HepG2 (cell line): ENCODE results near the gene PCNA. TPM values are rescaled to one million over a fixed set of nuclear protein-coding genes. Genes with fewer than 3 reads are reported as not detected.

ENCODE experiments used
- ATF7 ChIP-seq, 2 experiments: fragments of 450-650 bp in 1 of 2; sonication (generic) in 1 of 2; formaldehyde crosslinking in 1 of 2; IDR thresholded peaks; 2 replicates each; pipeline versions ENCODE4 v1.4.0 to v1.6.1; 2016 to 2020; ENCODE audit warnings: antibody characterized with exemption in 1 of 2, mild to moderate bottlenecking in 1 of 2, missing genetic modification reagents in 1 of 2
- GABPB1 ChIP-seq: IDR thresholded peaks from 2 replicates; pipeline ENCODE4 v1.6.1; 2016; ENCODE audit warnings: mild to moderate bottlenecking, missing genetic modification reagents, moderate library complexity, missing compliant biosample characterization
- HINFP ChIP-seq: sonication (generic); formaldehyde crosslinking; IDR thresholded peaks from 2 replicates; pipeline ENCODE4 v1.4.0; 2020; ENCODE audit warnings: low read depth, mild to moderate bottlenecking, missing genetic modification reagents
- HMGXB4 ChIP-seq, 2 experiments: sonication (generic) in 1 of 2; formaldehyde crosslinking in 1 of 2; IDR thresholded peaks; 2 replicates each; pipeline versions ENCODE4 v1.4.0 to v1.6.1; 2018 to 2020; ENCODE audit warnings: missing genetic modification reagents in 2 of 2, borderline replicate concordance in 1 of 2, low read depth in 1 of 2, mild to moderate bottlenecking in 1 of 2, missing biosample characterization in 1 of 2
- HNF1A ChIP-seq, 2 experiments: sonication (generic) in 1 of 2; formaldehyde crosslinking in 1 of 2; IDR thresholded peaks; 2 replicates each; pipeline versions ENCODE4 v1.4.0 to v1.6.1; 2016 to 2020; ENCODE audit warnings: borderline replicate concordance in 1 of 2, low read depth in 1 of 2, mild to moderate bottlenecking in 1 of 2, missing genetic modification reagents in 1 of 2
- HNRNPLL ChIP-seq: fragments of 200-400 bp; formaldehyde crosslinking; IDR thresholded peaks from 2 replicates; pipeline ENCODE4 v1.6.1; 2017; ENCODE audit warnings: mild to moderate bottlenecking, low read depth, low read length; ENCODE audit not compliant: poor library complexity, severe bottlenecking
- PRMT3 ChIP-seq: sonication (generic); formaldehyde crosslinking; IDR thresholded peaks from 2 replicates; pipeline ENCODE4 v1.8.1; 2022; ENCODE audit warnings: low read depth, mild to moderate bottlenecking, moderate library complexity, missing genetic modification reagents, borderline replicate concordance
- RFX5 ChIP-seq: IDR thresholded peaks from 2 replicates; pipeline ENCODE4 v1.6.1; 2011; ENCODE audit warnings: low read depth, low read length, improper control_type of control experiment
- RORA ChIP-seq: sonication (generic); formaldehyde crosslinking; IDR thresholded peaks from 2 replicates; pipeline ENCODE4 v1.5.0; 2020; ENCODE audit warnings: mild to moderate bottlenecking, missing genetic modification reagents, moderate library complexity
- TBP ChIP-seq: sonication (generic); formaldehyde crosslinking; IDR thresholded peaks from 2 replicates; pipeline ENCODE4 v1.5.0; 2020; ENCODE audit warnings: missing genetic modification reagents
- TBX2 ChIP-seq: sonication (generic); formaldehyde crosslinking; IDR thresholded peaks from 2 replicates; pipeline ENCODE4 v1.5.0; 2020; ENCODE audit warnings: missing genetic modification reagents, mild to moderate bottlenecking, borderline replicate concordance
- TGIF2 ChIP-seq: IDR thresholded peaks from 2 replicates; pipeline ENCODE4 v1.6.1; 2016; ENCODE audit warnings: control low read depth, missing compliant biosample characterization
- ZNF556 ChIP-seq: sonication (generic); formaldehyde crosslinking; IDR thresholded peaks from 2 replicates; pipeline ENCODE4 v1.4.0; 2020; ENCODE audit warnings: mild to moderate bottlenecking, missing genetic modification reagents, borderline replicate concordance
- ZNF619 ChIP-seq: sonication (generic); formaldehyde crosslinking; IDR thresholded peaks from 2 replicates; pipeline ENCODE4 v1.4.0; 2020; ENCODE audit warnings: mild to moderate bottlenecking, missing genetic modification reagents
- polyA plus RNA-seq, 8 experiments: library from polyadenylated mRNA; depleted of rRNA in 3 of 8; stranded (reverse) in 7 of 8; unstranded in 1 of 8; fragments of >200 nt; fragmentation: Illumina TruSeq in 4 of 8; extraction: Trizol in 4 of 8; gene quantifications; 2 replicates each; pipeline versions ENCODE4 v1.2.1 to v1.2.3, GENCODE V29; 2011 to 2016; ENCODE audit warnings: low read depth in 4 of 8, missing spikeins in 1 of 8, mixed read lengths in 1 of 8; ENCODE audit not compliant: insufficient read depth in 1 of 8
- total RNA-seq, 5 experiments: library from RNA; depleted of rRNA; stranded (reverse); fragments of >200 nt; fragmentation: Illumina TruSeq; extraction: Trizol; gene quantifications; 2 replicates each; pipeline ENCODE4 v1.2.3, GENCODE V29; 2016; ENCODE audit warnings: low read depth in 1 of 5

Gene PCNA
- total and polyA plus RNA-seq, 2 of the 13 experiments (the other 11 are each of a cell fraction or from before 2014, with no cell fraction given): 229 to 655 TPM

- no peak for TF ChIP-seq HNF1A (IDR thresholded peaks at IDR 0.05; ENCODE audit: low read depth)
- peak; percentile 73; the same call in 1 of the 2 replicates for TF ChIP-seq HNF1A (CRISPR knock-in tag; IDR thresholded peaks at IDR 0.05; ENCODE audit: borderline replicate concordance)
- TF ChIP-seq TBX2 (CRISPR knock-in tag): peak; percentile 98
- peak; percentile 88 for TF ChIP-seq GABPB1 (CRISPR knock-in tag)
- peak; percentile 60 to 62 for TF ChIP-seq HMGXB4 (CRISPR knock-in tag; IDR thresholded peaks at IDR 0.05; ENCODE audit: borderline replicate concordance in 1 of 2, low read depth in 1 of 2)
- TF ChIP-seq TBP (CRISPR knock-in tag): no peak; the same call in 1 of the 2 replicates
- TF ChIP-seq PRMT3 (CRISPR knock-in tag): peak; percentile 99
- TF ChIP-seq ZNF556: peak; percentile 93; the same call in 1 of the 2 replicates
- TF ChIP-seq HINFP (CRISPR knock-in tag): peak; percentile 96
- peak; percentile 92; the same call in 1 of the 2 replicates for TF ChIP-seq RORA (CRISPR knock-in tag)
- peak; percentile 97 for TF ChIP-seq HNRNPLL
- TF ChIP-seq TGIF2 (CRISPR knock-in tag): peak; percentile 89; the same call in 1 of the 2 replicates
- 0 out of 2 replicates have a peak, but pooled peaks have one; percentile 11 for TF ChIP-seq ATF7 (IDR thresholded peaks at IDR 0.05)
- no peak; the same call in 1 of the 2 replicates for TF ChIP-seq ATF7 (CRISPR knock-in tag; IDR thresholded peaks at IDR 0.05)
- peak; percentile 93 for TF ChIP-seq ZNF619
- TF ChIP-seq RFX5: peak; percentile 77
Measured at GRCh38 chr20:5119435-5120184, at the start of gene PCNA (continued).
